ENCODE data around the gene GRK7.

Gene GRK7

GRCh38 chr3:141737678-141738021, 25.6 kb upstream of the GRK7 start:
- TF ChIP-seq NFIC (IDR thresholded peaks at IDR 0.05) (no peak), FOXM1 (IDR thresholded peaks at IDR 0.05; ENCODE audit: borderline replicate concordance, low read depth) (no peak; the same call in 1 of the 2 replicates), TEAD4 (IDR thresholded peaks at IDR 0.05) (no peak), CEBPB (IDR thresholded peaks at IDR 0.05) (no peak), CREB1 (IDR thresholded peaks at IDR 0.05; ENCODE audit: low read depth) (no peak), EGR1 (IDR thresholded peaks at IDR 0.05) (no peak), TAF1 (IDR thresholded peaks at IDR 0.05; ENCODE audit: low read depth) (no peak)

- TF ChIP-seq FOXM1 (IDR thresholded peaks at IDR 0.05; ENCODE audit: borderline replicate concordance, low read depth) = no peak; the same call in 1 of the 2 replicates
- no peak for TF ChIP-seq EGR1 (IDR thresholded peaks at IDR 0.05)
- TF ChIP-seq TCF12 (IDR thresholded peaks at IDR 0.05; ENCODE audit: low read depth) = peak; percentile 0; the same call in 1 of the 2 replicates
- peak; percentile 86 for TF ChIP-seq CEBPB (IDR thresholded peaks at IDR 0.05)
- TF ChIP-seq TAF1 (IDR thresholded peaks at IDR 0.05; ENCODE audit: low read depth) = peak; percentile 81
- no peak for TF ChIP-seq NFIC (IDR thresholded peaks at IDR 0.05)
- peak; percentile 23; the same call in 1 of the 2 replicates for TF ChIP-seq TEAD4 (IDR thresholded peaks at IDR 0.05)
- TF ChIP-seq, protein P1, sequence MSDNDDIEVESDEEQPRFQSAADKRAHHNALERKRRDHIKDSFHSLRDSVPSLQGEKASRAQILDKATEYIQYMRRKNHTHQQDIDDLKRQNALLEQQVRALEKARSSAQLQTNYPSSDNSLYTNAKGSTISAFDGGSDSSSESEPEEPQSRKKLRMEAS (IDR thresholded peaks at IDR 0.05) = peak; percentile 74
- peak; percentile 56; the same call in 1 of the 2 replicates for TF ChIP-seq RAD21 (IDR thresholded peaks at IDR 0.05; ENCODE audit: low read depth)
- TF ChIP-seq, protein P2, sequence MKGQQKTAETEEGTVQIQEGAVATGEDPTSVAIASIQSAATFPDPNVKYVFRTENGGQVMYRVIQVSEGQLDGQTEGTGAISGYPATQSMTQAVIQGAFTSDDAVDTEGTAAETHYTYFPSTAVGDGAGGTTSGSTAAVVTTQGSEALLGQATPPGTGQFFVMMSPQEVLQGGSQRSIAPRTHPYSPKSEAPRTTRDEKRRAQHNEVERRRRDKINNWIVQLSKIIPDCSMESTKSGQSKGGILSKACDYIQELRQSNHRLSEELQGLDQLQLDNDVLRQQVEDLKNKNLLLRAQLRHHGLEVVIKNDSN (IDR thresholded peaks at IDR 0.05) = peak; percentile 41; the same call in 1 of the 2 replicates
- TF ChIP-seq, protein P3, sequence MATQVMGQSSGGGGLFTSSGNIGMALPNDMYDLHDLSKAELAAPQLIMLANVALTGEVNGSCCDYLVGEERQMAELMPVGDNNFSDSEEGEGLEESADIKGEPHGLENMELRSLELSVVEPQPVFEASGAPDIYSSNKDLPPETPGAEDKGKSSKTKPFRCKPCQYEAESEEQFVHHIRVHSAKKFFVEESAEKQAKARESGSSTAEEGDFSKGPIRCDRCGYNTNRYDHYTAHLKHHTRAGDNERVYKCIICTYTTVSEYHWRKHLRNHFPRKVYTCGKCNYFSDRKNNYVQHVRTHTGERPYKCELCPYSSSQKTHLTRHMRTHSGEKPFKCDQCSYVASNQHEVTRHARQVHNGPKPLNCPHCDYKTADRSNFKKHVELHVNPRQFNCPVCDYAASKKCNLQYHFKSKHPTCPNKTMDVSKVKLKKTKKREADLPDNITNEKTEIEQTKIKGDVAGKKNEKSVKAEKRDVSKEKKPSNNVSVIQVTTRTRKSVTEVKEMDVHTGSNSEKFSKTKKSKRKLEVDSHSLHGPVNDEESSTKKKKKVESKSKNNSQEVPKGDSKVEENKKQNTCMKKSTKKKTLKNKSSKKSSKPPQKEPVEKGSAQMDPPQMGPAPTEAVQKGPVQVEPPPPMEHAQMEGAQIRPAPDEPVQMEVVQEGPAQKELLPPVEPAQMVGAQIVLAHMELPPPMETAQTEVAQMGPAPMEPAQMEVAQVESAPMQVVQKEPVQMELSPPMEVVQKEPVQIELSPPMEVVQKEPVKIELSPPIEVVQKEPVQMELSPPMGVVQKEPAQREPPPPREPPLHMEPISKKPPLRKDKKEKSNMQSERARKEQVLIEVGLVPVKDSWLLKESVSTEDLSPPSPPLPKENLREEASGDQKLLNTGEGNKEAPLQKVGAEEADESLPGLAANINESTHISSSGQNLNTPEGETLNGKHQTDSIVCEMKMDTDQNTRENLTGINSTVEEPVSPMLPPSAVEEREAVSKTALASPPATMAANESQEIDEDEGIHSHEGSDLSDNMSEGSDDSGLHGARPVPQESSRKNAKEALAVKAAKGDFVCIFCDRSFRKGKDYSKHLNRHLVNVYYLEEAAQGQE (IDR thresholded peaks at IDR 0.05; ENCODE audit: low read depth) = no peak
- TF ChIP-seq ZBTB7A (IDR thresholded peaks at IDR 0.05; ENCODE audit: low read depth) = no peak
- TF ChIP-seq EP300 (IDR thresholded peaks at IDR 0.05; ENCODE audit: borderline replicate concordance) = no peak
- peak; percentile 91 for TF ChIP-seq CREB1 (IDR thresholded peaks at IDR 0.05; ENCODE audit: low read depth)
- peak; percentile 89 for TF ChIP-seq YY1 (IDR thresholded peaks at IDR 0.05; ENCODE audit: low read depth)
Observed at GRCh38 chr3:141738022-141738890, 25.0 kb upstream of the GRK7 start, which contains the start of gene RNF7. Gene RNF7 (plus strand): TSS chr3:141738298. CDS start chr3:141738342, 44 bp downstream.

DNA sequence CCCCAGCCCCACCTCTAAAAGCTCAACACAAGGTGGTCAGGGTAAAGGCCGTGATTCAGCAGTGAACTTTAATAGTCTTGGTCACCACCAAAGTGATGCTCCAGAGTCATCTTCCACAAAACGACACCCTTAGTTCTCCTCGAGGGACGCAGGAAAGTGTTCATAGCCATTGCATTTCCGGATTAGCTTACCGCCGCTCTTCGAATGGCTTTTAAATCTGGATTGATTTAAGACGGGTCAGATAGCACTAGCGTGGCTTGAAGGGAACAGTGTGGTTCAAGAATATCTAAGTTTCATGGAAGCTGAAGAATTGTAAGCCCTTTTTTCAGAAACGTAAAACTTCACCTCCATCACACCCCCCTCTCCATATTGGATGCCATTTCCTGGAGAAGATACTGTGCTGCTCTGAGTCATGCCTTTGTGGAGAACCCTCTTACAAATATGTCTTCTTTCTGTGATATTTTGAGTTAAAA, 24.3 kb upstream of the GRK7 start:
- TF ChIP-seq YY1 (IDR thresholded peaks at IDR 0.05; ENCODE audit: low read depth) = 0 out of 2 replicates have a peak, but pooled peaks have one; percentile 25
- TF ChIP-seq NFIC (IDR thresholded peaks at IDR 0.05) = no peak
- no peak for TF ChIP-seq EP300 (IDR thresholded peaks at IDR 0.05; ENCODE audit: borderline replicate concordance)
- no peak for TF ChIP-seq ZBTB7A (IDR thresholded peaks at IDR 0.05; ENCODE audit: low read depth)
- TF ChIP-seq, protein P2 (IDR thresholded peaks at IDR 0.05) = no peak
- no peak for TF ChIP-seq TEAD4 (IDR thresholded peaks at IDR 0.05)
- TF ChIP-seq TAF1 (IDR thresholded peaks at IDR 0.05; ENCODE audit: low read depth) = no peak
- TF ChIP-seq, protein P1 (IDR thresholded peaks at IDR 0.05) = 0 out of 2 replicates have a peak, but pooled peaks have one; percentile 2
- TF ChIP-seq, protein P3 (IDR thresholded peaks at IDR 0.05; ENCODE audit: low read depth) = no peak
- TF ChIP-seq FOXM1 (IDR thresholded peaks at IDR 0.05; ENCODE audit: borderline replicate concordance, low read depth) = no peak
- no peak for TF ChIP-seq EGR1 (IDR thresholded peaks at IDR 0.05)
- no peak for TF ChIP-seq RAD21 (IDR thresholded peaks at IDR 0.05; ENCODE audit: low read depth)
- no peak for TF ChIP-seq TCF12 (IDR thresholded peaks at IDR 0.05; ENCODE audit: low read depth)
- TF ChIP-seq CEBPB (IDR thresholded peaks at IDR 0.05) = no peak
- no peak for TF ChIP-seq CREB1 (IDR thresholded peaks at IDR 0.05; ENCODE audit: low read depth)

GRCh38 chr3:141739731-141740130, 23.5 kb upstream of the GRK7 start:
- TF ChIP-seq, protein P3 (IDR thresholded peaks at IDR 0.05; ENCODE audit: low read depth) = no peak
- TF ChIP-seq FOXM1 (IDR thresholded peaks at IDR 0.05; ENCODE audit: borderline replicate concordance, low read depth) = no peak

All from Ishikawa (cell line).